Gastroesophageal sphincter (tissue), 3 donors: ENCODE results near the gene OR2AT4.

Experiments used
- POLR2A ChIP-seq, 2 donors: fragments of 450-650 bp; IDR thresholded peaks; one replicate each; pipeline ENCODE4 v1.6.1; 2017; ENCODE audit warnings: antibody characterized with exemption in 2 of 2, mild to moderate bottlenecking in 2 of 2, moderate library complexity in 1 of 2
- TF ChIP-seq, protein P1 (sequence below), 4 experiments: fragments of 200-600 bp in 2 of 4; fragments of 450-650 bp in 2 of 4; sonication (generic) in 1 of 4; IDR thresholded peaks; one replicate each; pipeline ENCODE4 v1.5.1; 2017 to 2019; ENCODE audit warnings: antibody characterized with exemption in 4 of 4, mild to moderate bottlenecking in 2 of 4, moderate library complexity in 2 of 4

DNA sequence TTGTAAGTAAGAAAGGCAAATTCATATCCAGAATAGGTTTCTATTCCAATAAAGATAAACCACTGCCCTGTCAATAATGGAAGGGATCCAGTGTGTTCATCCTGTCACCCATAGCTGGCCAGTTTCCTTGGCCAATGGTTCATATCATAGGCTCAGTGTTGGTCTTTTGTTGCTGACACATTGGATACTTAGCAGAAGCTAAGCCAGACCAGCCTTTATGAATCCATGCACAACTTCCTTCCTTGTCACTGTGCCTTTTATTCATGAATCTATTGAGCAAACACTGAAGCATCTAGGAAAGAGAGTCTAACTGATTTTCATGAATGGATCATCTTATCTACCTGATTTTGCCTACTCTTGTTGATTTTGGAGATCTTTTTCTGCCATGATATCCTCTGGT, 20.0 kb downstream of the OR2AT4 start:
- TF ChIP-seq, protein P1, sequence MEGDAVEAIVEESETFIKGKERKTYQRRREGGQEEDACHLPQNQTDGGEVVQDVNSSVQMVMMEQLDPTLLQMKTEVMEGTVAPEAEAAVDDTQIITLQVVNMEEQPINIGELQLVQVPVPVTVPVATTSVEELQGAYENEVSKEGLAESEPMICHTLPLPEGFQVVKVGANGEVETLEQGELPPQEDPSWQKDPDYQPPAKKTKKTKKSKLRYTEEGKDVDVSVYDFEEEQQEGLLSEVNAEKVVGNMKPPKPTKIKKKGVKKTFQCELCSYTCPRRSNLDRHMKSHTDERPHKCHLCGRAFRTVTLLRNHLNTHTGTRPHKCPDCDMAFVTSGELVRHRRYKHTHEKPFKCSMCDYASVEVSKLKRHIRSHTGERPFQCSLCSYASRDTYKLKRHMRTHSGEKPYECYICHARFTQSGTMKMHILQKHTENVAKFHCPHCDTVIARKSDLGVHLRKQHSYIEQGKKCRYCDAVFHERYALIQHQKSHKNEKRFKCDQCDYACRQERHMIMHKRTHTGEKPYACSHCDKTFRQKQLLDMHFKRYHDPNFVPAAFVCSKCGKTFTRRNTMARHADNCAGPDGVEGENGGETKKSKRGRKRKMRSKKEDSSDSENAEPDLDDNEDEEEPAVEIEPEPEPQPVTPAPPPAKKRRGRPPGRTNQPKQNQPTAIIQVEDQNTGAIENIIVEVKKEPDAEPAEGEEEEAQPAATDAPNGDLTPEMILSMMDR (IDR thresholded peaks at IDR 0.05) = no peak
- no peak for TF ChIP-seq POLR2A (IDR thresholded peaks at IDR 0.05)
